Fibroblast of lung (primary cell): ENCODE measurements around the gene TIGIT. TPM values are rescaled to one million over a fixed set of nuclear protein-coding genes. Genes with fewer than 3 reads are reported as not detected.
A peak's percentile ranks its signal among the peaks of the same experiment; 100 is the strongest.

Experiments used
- DNase-seq, 2 donors: peaks; one replicate each; pipeline versions ENCODE4 v3.0.0 to v3.0.0-alpha.2; 2010; ENCODE audit warnings: low read depth in 2 of 2
- H2AFZ ChIP-seq: 2 replicates; pipeline ENCODE4 v1.5.1; 2012; ENCODE audit warnings: low read length, control low read depth, inconsistent platforms
- H3K27ac ChIP-seq: 2 replicates; pipeline ENCODE4 v1.5.1; 2011; ENCODE audit warnings: low read length, control low read depth; ENCODE audit not compliant: insufficient read depth
- H3K27me3 ChIP-seq: 2 replicates; pipeline ENCODE4 v1.5.1; 2011; ENCODE audit warnings: mild to moderate bottlenecking, low read length; ENCODE audit not compliant: control insufficient read depth, insufficient read depth
- H3K36me3 ChIP-seq: 2 replicates; pipeline ENCODE4 v1.5.1; 2011; ENCODE audit warnings: low read length; ENCODE audit not compliant: control insufficient read depth, insufficient read depth
- H3K4me1 ChIP-seq: 2 replicates; pipeline ENCODE4 v1.5.1; 2011; ENCODE audit warnings: low read length; ENCODE audit not compliant: control insufficient read depth, insufficient read depth; ENCODE audit errors: extremely low read depth
- H3K4me2 ChIP-seq: 2 replicates; pipeline ENCODE4 v1.5.1; 2011; ENCODE audit warnings: low read length, control low read depth; ENCODE audit not compliant: insufficient read depth; ENCODE audit errors: extremely low read depth
- H3K4me3 ChIP-seq, 4 experiments: fragments of 200-600 bp in 1 of 4; sonication (generic) in 1 of 4; replicated peaks in 1 of 4; 2 replicates each; pipeline ENCODE4 v1.5.1; 2011 to 2016; ENCODE audit warnings: low read length in 4 of 4, low read depth in 3 of 4, mild to moderate bottlenecking in 3 of 4, control low read depth in 2 of 4, inconsistent platforms in 1 of 4, mixed read lengths in 1 of 4; ENCODE audit not compliant: insufficient read depth in 1 of 4; ENCODE audit errors: control extremely low read depth in 1 of 4
- H3K79me2 ChIP-seq: 2 replicates; pipeline ENCODE4 v1.5.1; 2012; ENCODE audit warnings: mild to moderate bottlenecking, low read length, inconsistent platforms; ENCODE audit not compliant: control insufficient read depth, insufficient read depth
- H3K9ac ChIP-seq: 2 replicates; pipeline ENCODE4 v1.5.1; 2011; ENCODE audit warnings: mild to moderate bottlenecking, low read length, control low read depth; ENCODE audit not compliant: insufficient read depth
- H3K9me3 ChIP-seq: 2 replicates; pipeline ENCODE4 v1.5.1; 2012; ENCODE audit warnings: low read depth, low read length; ENCODE audit not compliant: control insufficient read depth, insufficient read depth
- H4K20me1 ChIP-seq: 2 replicates; pipeline ENCODE4 v1.5.1; 2011; ENCODE audit warnings: low read length; ENCODE audit not compliant: control insufficient read depth, insufficient read depth; ENCODE audit errors: extremely low read depth
- EZH2 ChIP-seq: IDR thresholded peaks from 2 replicates; pipeline ENCODE4 v1.5.1; 2012; ENCODE audit warnings: low read length, control low read depth, mild to moderate bottlenecking; ENCODE audit errors: missing control alignments
- polyA plus RNA-seq, 2 donors: library from polyadenylated mRNA; depleted of rRNA in 1 of 2; stranded (reverse) in 1 of 2; unstranded in 1 of 2; fragments of >200 nt; gene quantifications; 2 replicates each; pipeline ENCODE4 v1.2.1, GENCODE V29; 2011 to 2012; ENCODE audit warnings: missing spikeins in 1 of 2
- total RNA-seq: library from RNA; depleted of rRNA; stranded (reverse); fragments of >200 nt; gene quantifications from 2 replicates; pipeline ENCODE4 v1.2.1, GENCODE V29; 2014
- TF ChIP-seq, protein P1 (sequence below), 2 donors: IDR thresholded peaks in 1 of 2; conservative IDR thresholded peaks in 1 of 2; 1 replicate in 1 of 2; 2 replicates in 1 of 2; pipeline ENCODE4 v1.5.1; 2011 to 2012; ENCODE audit warnings: low read length in 2 of 2, control low read depth in 1 of 2, inconsistent platforms in 1 of 2, low read depth in 1 of 2, mild to moderate bottlenecking in 1 of 2

Gene TIGIT
- total and polyA plus RNA-seq, 2 donors (not counting 1 experiment from before 2014, with no cell fraction given): not detected

DNA sequence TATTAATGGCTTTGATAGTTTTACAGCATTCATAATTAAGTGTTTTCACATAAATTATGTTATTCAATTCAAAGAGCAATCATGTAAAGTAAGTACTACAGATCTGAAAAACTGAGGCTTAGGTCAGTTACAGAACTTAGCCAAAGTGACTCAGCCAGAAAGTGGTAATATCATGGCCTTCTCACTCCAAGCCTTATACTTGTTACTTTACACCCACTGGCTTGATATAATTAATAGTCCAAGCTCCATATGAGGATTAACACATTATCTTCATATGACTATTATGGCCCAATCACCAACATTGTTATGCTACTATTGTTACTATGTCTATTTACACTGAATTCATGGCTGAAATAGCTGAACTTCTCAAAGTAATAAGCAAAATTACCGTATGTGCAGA is 50.7 kb downstream of the TIGIT start:
- Histone ChIP-seq H3K9me3 (no peaks in the 10 kb centered on the region), H4K20me1 (no peaks in the 10 kb centered on the region), H3K4me3 (no peak overlapping the region), H3K27me3 (no peaks in the 10 kb centered on the region), H3K79me2 (no peaks in the 10 kb centered on the region), H3K4me2 (no peak overlapping the region), H3K36me3 (no peaks in the 10 kb centered on the region), H3K27ac (no peak overlapping the region), H3K9ac (no peak overlapping the region), H3K4me1 (no peaks in the 10 kb centered on the region), H2AFZ (no peak overlapping the region)
- TF ChIP-seq, protein P1, sequence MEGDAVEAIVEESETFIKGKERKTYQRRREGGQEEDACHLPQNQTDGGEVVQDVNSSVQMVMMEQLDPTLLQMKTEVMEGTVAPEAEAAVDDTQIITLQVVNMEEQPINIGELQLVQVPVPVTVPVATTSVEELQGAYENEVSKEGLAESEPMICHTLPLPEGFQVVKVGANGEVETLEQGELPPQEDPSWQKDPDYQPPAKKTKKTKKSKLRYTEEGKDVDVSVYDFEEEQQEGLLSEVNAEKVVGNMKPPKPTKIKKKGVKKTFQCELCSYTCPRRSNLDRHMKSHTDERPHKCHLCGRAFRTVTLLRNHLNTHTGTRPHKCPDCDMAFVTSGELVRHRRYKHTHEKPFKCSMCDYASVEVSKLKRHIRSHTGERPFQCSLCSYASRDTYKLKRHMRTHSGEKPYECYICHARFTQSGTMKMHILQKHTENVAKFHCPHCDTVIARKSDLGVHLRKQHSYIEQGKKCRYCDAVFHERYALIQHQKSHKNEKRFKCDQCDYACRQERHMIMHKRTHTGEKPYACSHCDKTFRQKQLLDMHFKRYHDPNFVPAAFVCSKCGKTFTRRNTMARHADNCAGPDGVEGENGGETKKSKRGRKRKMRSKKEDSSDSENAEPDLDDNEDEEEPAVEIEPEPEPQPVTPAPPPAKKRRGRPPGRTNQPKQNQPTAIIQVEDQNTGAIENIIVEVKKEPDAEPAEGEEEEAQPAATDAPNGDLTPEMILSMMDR (conservative IDR thresholded peaks at IDR 0.05 in 1 of 2, IDR thresholded peaks at IDR 0.05 in 1 of 2; ENCODE audit: low read depth in 1 of 2, low read length in 2 of 2): no peak
- no peak for TF ChIP-seq EZH2
- DNase-seq: peak in 1 of 2 donors; percentile 11

DNA sequence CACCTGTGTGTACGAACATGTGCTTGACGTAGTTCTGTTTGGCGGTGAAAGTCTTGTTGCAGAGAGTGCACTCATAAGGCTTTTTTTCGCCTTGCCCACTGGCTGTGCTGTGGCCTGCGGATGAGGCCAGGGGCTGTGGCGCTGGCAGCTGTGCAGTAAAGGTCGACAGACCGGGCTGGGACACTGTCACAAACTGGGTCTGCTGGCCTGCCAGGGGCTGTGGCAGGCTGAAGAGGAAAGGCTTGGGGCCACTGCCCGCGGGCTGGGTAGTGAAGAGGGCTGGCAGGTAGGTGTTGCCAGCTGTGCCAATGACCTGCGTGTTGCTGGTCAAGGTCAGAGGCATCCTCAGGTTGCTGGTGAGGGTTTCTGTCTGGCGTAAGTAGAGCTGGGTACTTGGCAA is 56.4 kb downstream of the TIGIT start:
- H3K4me1 ChIP-seq: no peaks in the 10 kb centered on the region
- H3K9me3 ChIP-seq: no peaks in the 10 kb centered on the region
- no peak overlapping the region for H2AFZ ChIP-seq
- no peak overlapping the region for H3K4me3 ChIP-seq
- DNase-seq: no peak
- no peaks in the 10 kb centered on the region for H3K27me3 ChIP-seq
- H3K79me2 ChIP-seq: no peaks in the 10 kb centered on the region
- no peak overlapping the region for H3K9ac ChIP-seq
- no peak overlapping the region for H3K27ac ChIP-seq
- H3K36me3 ChIP-seq: peaks cover 16% of the 10 kb centered on the region
- TF ChIP-seq EZH2: no peak
- TF ChIP-seq, protein P1 (conservative IDR thresholded peaks at IDR 0.05 in 1 of 2, IDR thresholded peaks at IDR 0.05 in 1 of 2; ENCODE audit: low read depth in 1 of 2, low read length in 2 of 2): no peak
- no peak overlapping the region for H3K4me2 ChIP-seq
- no peaks in the 10 kb centered on the region for H4K20me1 ChIP-seq

DNA sequence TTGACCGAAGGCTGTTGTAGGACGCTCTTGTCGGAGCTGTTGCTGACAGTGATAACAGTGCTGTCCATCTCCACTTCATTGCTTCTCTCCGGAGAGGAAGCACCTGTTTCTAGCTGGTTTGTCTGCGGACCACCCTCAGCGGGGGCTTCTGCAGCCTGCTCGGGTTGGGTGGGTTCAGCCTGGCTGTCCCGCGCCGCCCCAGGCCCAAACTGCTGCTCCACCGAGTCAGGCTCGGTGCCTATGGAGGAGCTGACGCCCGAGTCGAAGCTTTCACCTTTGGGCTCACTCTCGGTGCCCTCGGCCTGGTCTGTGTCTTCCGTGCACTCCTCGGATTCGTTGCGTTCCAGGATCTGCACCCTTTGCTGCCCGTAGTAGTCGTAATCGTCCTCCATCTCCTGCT is 56.9 kb downstream of the TIGIT start:
- H3K4me2 ChIP-seq: no peak overlapping the region
- no peaks in the 10 kb centered on the region for H3K79me2 ChIP-seq
- H3K27ac ChIP-seq: no peak overlapping the region
- no peak overlapping the region for H2AFZ ChIP-seq
- no peaks in the 10 kb centered on the region for H4K20me1 ChIP-seq
- peaks cover 16% of the 10 kb centered on the region for H3K36me3 ChIP-seq
- TF ChIP-seq, protein P1 (conservative IDR thresholded peaks at IDR 0.05 in 1 of 2, IDR thresholded peaks at IDR 0.05 in 1 of 2; ENCODE audit: low read depth in 1 of 2, low read length in 2 of 2): no peak
- no peak for TF ChIP-seq EZH2
- no peak overlapping the region for H3K9ac ChIP-seq
- no peaks in the 10 kb centered on the region for H3K4me1 ChIP-seq
- no peaks in the 10 kb centered on the region for H3K9me3 ChIP-seq
- no peak overlapping the region for H3K4me3 ChIP-seq
- DNase-seq: no peak
- no peaks in the 10 kb centered on the region for H3K27me3 ChIP-seq
